ENCODE results near the gene NUCB2.

The NUCB2 gene

GRCh38 chr11:17343257-17343656 lies 66.7 kb downstream of the NUCB2 start:
- Mint-ChIP-seq H3K36me3 (ENCODE audit: low read depth) (no peaks in the 10 kb centered on the region), H3K27ac (no peak overlapping the region)

GRCh38 chr11:17343907-17344306 lies 67.4 kb downstream of the NUCB2 start:
- H3K36me3 Mint-ChIP-seq (ENCODE audit: low read depth): no peaks in the 10 kb centered on the region
- DNase-seq: peak; percentile 62

More at GRCh38 chr11:17343257-17343656, 66.7 kb downstream of the NUCB2 start:
- peaks cover 22% of the 10 kb centered on the region for H3K4me1 Mint-ChIP-seq
- no peak overlapping the region for H3K4me3 Mint-ChIP-seq
- ATAC-seq (no peak), DNase-seq (no peak)
- no peaks in the 10 kb centered on the region for H3K27me3 Mint-ChIP-seq
- no peaks in the 10 kb centered on the region for H3K9me3 Mint-ChIP-seq

GRCh38 chr11:17347676-17348075 lies 71.1 kb downstream of the NUCB2 start:
- Mint-ChIP-seq H3K27me3 (no peaks in the 10 kb centered on the region), H3K9me3 (no peaks in the 10 kb centered on the region), H3K27ac (no peak overlapping the region), H3K4me3 (no peak overlapping the region), H3K36me3 (ENCODE audit: low read depth) (no peaks in the 10 kb centered on the region), H3K4me1 (peaks cover 40% of the 10 kb centered on the region)
- DNase-seq: no peak
- no peak for ATAC-seq

More at GRCh38 chr11:17343907-17344306, 67.4 kb downstream of the NUCB2 start:
- H3K27me3 Mint-ChIP-seq: no peaks in the 10 kb centered on the region
- peak overlapping the region; percentile 28 for H3K4me3 Mint-ChIP-seq
- H3K27ac Mint-ChIP-seq: peak overlapping the region; percentile 64
- H3K9me3 Mint-ChIP-seq: no peaks in the 10 kb centered on the region
- peak; percentile 100 for ATAC-seq
- peaks cover 22% of the 10 kb centered on the region for H3K4me1 Mint-ChIP-seq

- H3K27ac Mint-ChIP-seq: peak overlapping the region; percentile 94
- no peaks in the 10 kb centered on the region for H3K9me3 Mint-ChIP-seq
- H3K27me3 Mint-ChIP-seq: no peaks in the 10 kb centered on the region
- ATAC-seq (peak; percentile 53), DNase-seq (no peak)
- peaks cover 39% of the 10 kb centered on the region for H3K4me1 Mint-ChIP-seq
- H3K36me3 Mint-ChIP-seq (ENCODE audit: low read depth): peaks cover 5% of the 10 kb centered on the region
- peak overlapping the region; percentile 92 for H3K4me3 Mint-ChIP-seq
These were observed 74.1 kb downstream of the NUCB2 start for GRCh38 chr11:17350455-17351171.

- H3K27ac Mint-ChIP-seq: peak overlapping the region; percentile 94
- DNase-seq (no peak), ATAC-seq (no peak)
- no peaks in the 10 kb centered on the region for H3K9me3 Mint-ChIP-seq
- peaks cover 39% of the 10 kb centered on the region for H3K4me1 Mint-ChIP-seq
- H3K27me3 Mint-ChIP-seq: no peaks in the 10 kb centered on the region
- peaks cover 5% of the 10 kb centered on the region for H3K36me3 Mint-ChIP-seq (ENCODE audit: low read depth)
- peak overlapping the region; percentile 92 for H3K4me3 Mint-ChIP-seq
These were observed 74.6 kb downstream of the NUCB2 start for GRCh38 chr11:17351172-17351509.

- peak within 1 kb of the TSS; percentile 94 for H3K27ac Mint-ChIP-seq
- peak; percentile 63 for DNase-seq
- H3K4me3 Mint-ChIP-seq: peak within 1 kb of the TSS; percentile 92
- ATAC-seq: peak; percentile 38
- no peaks in the 10 kb centered on the region for H3K9me3 Mint-ChIP-seq
- H3K27me3 Mint-ChIP-seq: no peaks in the 10 kb centered on the region
- H3K4me1 Mint-ChIP-seq: peaks cover 39% of the 10 kb centered on the region
- peaks cover 9% of the 10 kb centered on the region for H3K36me3 Mint-ChIP-seq (ENCODE audit: low read depth)
These were observed 75.1 kb downstream of the NUCB2 start, which contains the start of gene NCR3LG1 for GRCh38 chr11:17351510-17352176. Gene NCR3LG1 (plus strand): TSS chr11:17351800. CDS start chr11:17351970, 170 bp downstream.

- Mint-ChIP-seq H3K27me3 (no peaks in the 10 kb centered on the region), H3K9me3 (no peaks in the 10 kb centered on the region), H3K4me3 (peak overlapping the region; percentile 92), H3K4me1 (peaks cover 39% of the 10 kb centered on the region), H3K36me3 (ENCODE audit: low read depth) (peaks cover 20% of the 10 kb centered on the region), H3K27ac (peak overlapping the region; percentile 94)
- DNase-seq: peak; percentile 75
- peak; percentile 58 for ATAC-seq
These were observed 76.6 kb downstream of the NUCB2 start for GRCh38 chr11:17352950-17353820.

- peaks cover 25% of the 10 kb centered on the region for H3K36me3 Mint-ChIP-seq (ENCODE audit: low read depth)
- H3K4me3 Mint-ChIP-seq: peak overlapping the region; percentile 92
- ATAC-seq (no peak), DNase-seq (no peak)
- peaks cover 39% of the 10 kb centered on the region for H3K4me1 Mint-ChIP-seq
- peaks cover 1% of the 10 kb centered on the region for H3K9me3 Mint-ChIP-seq
- no peaks in the 10 kb centered on the region for H3K27me3 Mint-ChIP-seq
- H3K27ac Mint-ChIP-seq: peak overlapping the region; percentile 94
These were observed 77.5 kb downstream of the NUCB2 start for GRCh38 chr11:17353821-17354600.

GRCh38 chr11:17354601-17354991 lies 78.1 kb downstream of the NUCB2 start:
- DNase-seq (peak; percentile 77), ATAC-seq (no peak)
- no peaks in the 10 kb centered on the region for H3K27me3 Mint-ChIP-seq
- H3K36me3 Mint-ChIP-seq (ENCODE audit: low read depth): peaks cover 30% of the 10 kb centered on the region
- peaks cover 39% of the 10 kb centered on the region for H3K4me1 Mint-ChIP-seq
- peaks cover 3% of the 10 kb centered on the region for H3K9me3 Mint-ChIP-seq
- H3K4me3 Mint-ChIP-seq: peak overlapping the region; percentile 92
- peak overlapping the region; percentile 32 for H3K27ac Mint-ChIP-seq

- Mint-ChIP-seq H3K4me3 (no peak overlapping the region), H3K27ac (no peak overlapping the region), H3K27me3 (no peaks in the 10 kb centered on the region), H3K9me3 (peaks cover 33% of the 10 kb centered on the region), H3K36me3 (ENCODE audit: low read depth) (peaks cover 67% of the 10 kb centered on the region), H3K4me1 (peaks cover 13% of the 10 kb centered on the region)
- ATAC-seq: no peak
- DNase-seq: no peak
These were observed 90.0 kb downstream of the NUCB2 start for GRCh38 chr11:17366495-17366894.

- DNase-seq: no peak
- no peak overlapping the region for H3K4me3 Mint-ChIP-seq
- no peaks in the 10 kb centered on the region for H3K27me3 Mint-ChIP-seq
- H3K27ac Mint-ChIP-seq: no peak overlapping the region
- H3K36me3 Mint-ChIP-seq (ENCODE audit: low read depth): peaks cover 72% of the 10 kb centered on the region
- H3K4me1 Mint-ChIP-seq: peaks cover 13% of the 10 kb centered on the region
- no peak for ATAC-seq
- H3K9me3 Mint-ChIP-seq: peaks cover 49% of the 10 kb centered on the region
These were observed 92.0 kb downstream of the NUCB2 start for GRCh38 chr11:17368551-17368950.

GRCh38 chr11:17369094-17369493 lies 92.6 kb downstream of the NUCB2 start:
- Mint-ChIP-seq H3K4me3 (no peak overlapping the region), H3K27me3 (no peaks in the 10 kb centered on the region), H3K27ac (no peak overlapping the region), H3K36me3 (ENCODE audit: low read depth) (peaks cover 68% of the 10 kb centered on the region), H3K4me1 (peaks cover 13% of the 10 kb centered on the region), H3K9me3 (peaks cover 49% of the 10 kb centered on the region)
- DNase-seq (no peak), ATAC-seq (no peak)

GRCh38 chr11:17369684-17370243 lies 93.2 kb downstream of the NUCB2 start:
- Mint-ChIP-seq H3K4me1 (peaks cover 13% of the 10 kb centered on the region), H3K27me3 (no peaks in the 10 kb centered on the region), H3K27ac (no peak overlapping the region), H3K4me3 (no peak overlapping the region), H3K36me3 (ENCODE audit: low read depth) (peaks cover 68% of the 10 kb centered on the region), H3K9me3 (peaks cover 52% of the 10 kb centered on the region)
- ATAC-seq (no peak), DNase-seq (no peak)
